ENCODE measurements around the gene PSMB11. TPM values are rescaled to one million over a fixed set of nuclear protein-coding genes. Genes with fewer than 3 reads are reported as not detected.

Gene PSMB11
- total RNA-seq, 1 experiment from 2014 or later = not detected

DNA sequence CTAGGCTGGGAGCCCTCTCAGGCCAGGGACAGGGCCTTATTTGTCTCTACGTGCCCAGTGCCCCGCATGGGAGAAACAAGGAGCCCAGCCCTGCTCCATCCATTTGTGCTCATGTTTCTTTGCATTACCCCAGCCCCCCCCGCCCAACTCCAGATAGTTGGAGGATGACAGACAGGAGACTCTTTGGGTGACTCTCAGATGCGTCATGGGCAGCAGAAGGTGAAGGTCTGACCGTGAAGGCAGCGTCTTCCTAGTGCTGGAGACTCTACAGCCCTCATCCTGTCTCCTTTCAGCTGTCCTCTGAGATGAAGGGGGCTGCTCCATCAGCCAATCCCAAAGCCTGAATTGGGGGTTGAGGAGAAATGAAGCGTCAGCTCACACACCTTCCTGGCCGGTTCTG lies 283 bp upstream of the PSMB11 start:
- Mint-ChIP-seq H3K4me1 (peaks cover 6 to 15% of the 10 kb centered on the region in 2 experiments), H3K9me3 (no peaks in the 10 kb centered on the region), H3K27ac (no peak overlapping the region), H3K36me3 (ENCODE audit: insufficient read depth in 1 of 3, low read depth in 3 of 3) (peaks cover 0 to 1% (median 0%) of the 10 kb centered on the region in 3 experiments; a peak in 1 of 7 replicates), H3K27me3 (ENCODE audit: low read depth) (peaks cover 1% of the 10 kb centered on the region; the same call in 1 of the 2 replicates), H3K4me3 (no peak overlapping the region)
- TF ChIP-seq CTCF (conservative IDR thresholded peaks at IDR 0.05) = no peak
- Histone ChIP-seq H2BK5ac (ENCODE audit: insufficient read length, low read length) (no peak overlapping the region), H3K27ac (ENCODE audit: insufficient read length, low read depth, low read length) (no peak overlapping the region), H3K79me1 (ENCODE audit: insufficient read depth, low read depth, low read length, poor library complexity, severe bottlenecking) (no peaks in the 10 kb centered on the region), H3K14ac (ENCODE audit: insufficient read depth, low read length) (no peak overlapping the region), H3K23ac (ENCODE audit: insufficient read length, low read depth, low read length) (no peak overlapping the region), H3K9ac (ENCODE audit: extremely low read depth, insufficient read length, low read length) (no peak overlapping the region), H3K56ac (ENCODE audit: insufficient read length, low read depth, low read length) (no peak overlapping the region), H3K4ac (ENCODE audit: low read depth, low read length) (no peak overlapping the region), H3T11ph (ENCODE audit: low read length) (no peak overlapping the region), H4K20me1 (ENCODE audit: control insufficient read depth, insufficient read depth, insufficient read length) (no peaks in the 10 kb centered on the region), H3K4me2 (ENCODE audit: insufficient read depth, insufficient read length, low read length) (no peak overlapping the region), H3K18ac (ENCODE audit: insufficient read length, low read depth, low read length) (no peak overlapping the region), H2BK120ac (ENCODE audit: low read depth, low read length, poor library complexity, severe bottlenecking) (no peak overlapping the region), H2BK15ac (ENCODE audit: low read depth, low read length) (no peak overlapping the region), H4K8ac (replicated peaks; ENCODE audit: insufficient read length, low read depth, low read length) (no peak overlapping the region), H2BK20ac (ENCODE audit: low read depth, low read length, poor library complexity, severe bottlenecking) (no peak overlapping the region), H4K91ac (ENCODE audit: insufficient read length, low read depth, low read length) (no peak overlapping the region), H3K79me2 (ENCODE audit: insufficient read depth, low read length) (no peaks in the 10 kb centered on the region), H2AK5ac (ENCODE audit: insufficient read length, low read length) (no peak overlapping the region), H2AFZ (ENCODE audit: low read length) (no peak overlapping the region), H2BK12ac (ENCODE audit: insufficient read length, low read depth, low read length) (no peak overlapping the region), H4K5ac (ENCODE audit: insufficient read length, low read depth, low read length) (no peak overlapping the region), H3K27me3 (ENCODE audit: insufficient read depth, low read length) (no peaks in the 10 kb centered on the region), H3K4me1 (ENCODE audit: insufficient read depth, low read length) (no peaks in the 10 kb centered on the region), H3K23me2 (ENCODE audit: insufficient read length, low read depth, low read length, poor library complexity, severe bottlenecking) (no peaks in the 10 kb centered on the region), H3K9me3 (ENCODE audit: control insufficient read depth, low read depth, low read length) (no peaks in the 10 kb centered on the region)
- DNase-seq = no peak
- WGBS (ENCODE audit: extremely low coverage, insufficient read length, low lambda C conversion rate) = no CpG with 5 or more reads among the region's 8 CpGs
